Activated CD4-positive, CD25-positive, alpha-beta regulatory T cell (primary cell): ENCODE measurements around the gene CDC123.
"Not testable (repeated sequence)": the region's sequence is repeated elsewhere in the genome, so short reads cannot be mapped to it uniquely, and the experiment has no call there.

Experiments used
- DNase-seq, 4 experiments: peaks; one replicate each; lab custom pipeline; 2025; lab: John Stamatoyannopoulos, UW

CDC123 gene

GRCh38 chr10:12195603-12196506 is at the start of gene CDC123, which contains the start of gene NUDT5:
Gene CDC123, plus strand, starts transcription at chr10:12196188. Its CDS starts 58 bp downstream, at chr10:12196246.
Gene NUDT5, minus strand, starts transcription at chr10:12195891. Its CDS starts 9,600 bp downstream, at chr10:12186291.
- DNase-seq, result peak; percentile 59 to 76 (median 70)

GRCh38 chr10:12150163-12150562 is 45.8 kb upstream of the CDC123 start:
- DNase-seq, result no peak

- no peak for DNase-seq
These were observed 41.5 kb upstream of the CDC123 start for GRCh38 chr10:12154516-12154915.

GRCh38 chr10:12156367-12157123 is 39.4 kb upstream of the CDC123 start:
- DNase-seq, result no peak

GRCh38 chr10:12158111-12158510 is 37.9 kb upstream of the CDC123 start:
- no peak for DNase-seq

- DNase-seq, result no peak
These were observed 35.3 kb upstream of the CDC123 start for GRCh38 chr10:12160664-12161063.

- no peak for DNase-seq
These were observed 33.1 kb upstream of the CDC123 start for GRCh38 chr10:12162927-12163326.

- DNase-seq, result no peak
These were observed 31.9 kb upstream of the CDC123 start for GRCh38 chr10:12164085-12164484.

- no peak for DNase-seq
These were observed 31.0 kb upstream of the CDC123 start for GRCh38 chr10:12165036-12165435.

- DNase-seq, result no peak
These were observed 29.8 kb upstream of the CDC123 start for GRCh38 chr10:12165999-12166775.

- not testable (repeated sequence) for DNase-seq
These were observed 24.5 kb upstream of the CDC123 start for GRCh38 chr10:12171512-12171911.

- DNase-seq, result no peak
These were observed 18.3 kb upstream of the CDC123 start for GRCh38 chr10:12177642-12178041.

- no peak for DNase-seq
These were observed 16.3 kb upstream of the CDC123 start for GRCh38 chr10:12179606-12180170.

GRCh38 chr10:12180221-12180974 is 15.6 kb upstream of the CDC123 start:
- no peak for DNase-seq

GRCh38 chr10:12181065-12181775 is 14.8 kb upstream of the CDC123 start:
- DNase-seq, result peak; percentile 31 to 64 (median 52)

GRCh38 chr10:12184165-12184564 is 11.8 kb upstream of the CDC123 start:
- no peak for DNase-seq

GRCh38 chr10:12186323-12186722 is 9.7 kb upstream of the CDC123 start:
- no peak for DNase-seq

GRCh38 chr10:12187321-12187905 is 8.6 kb upstream of the CDC123 start:
- no peak for DNase-seq

- no peak for DNase-seq
These were observed 7.3 kb upstream of the CDC123 start for GRCh38 chr10:12188656-12189055.

GRCh38 chr10:12189426-12189825 is 6.6 kb upstream of the CDC123 start:
- no peak for DNase-seq
